Measurements from ENCODE around the gene SPRY4. TPM values are rescaled to one million over a fixed set of nuclear protein-coding genes. Genes with fewer than 3 reads are reported as not detected.
"Not testable (repeated sequence)": the region's sequence is repeated elsewhere in the genome, so short reads cannot be mapped to it uniquely, and the experiment has no call there.

The SPRY4 gene
- total RNA-seq, 2 experiments from 2014 or later = 0.79 to 1.5 TPM

- H3K4me3 Mint-ChIP-seq = peak overlapping the region; percentile 76
- ChIA-PET POLR2A (interaction anchor here (0.6 to 1.5 kb wide), 10 partner anchors 32 to 388 kb away, joined by 3 to 8 read pairs (median 4); partner anchors contain the start of genes RNF14 and SPRY4), CTCF (interaction anchor here (0.8 kb wide), 1 partner anchor 34 kb away, joined by 3 read pairs; no protein-coding TSS in a partner anchor)
- peak; percentile 88 for ATAC-seq
- peaks cover 26% of the 10 kb centered on the region for H3K4me1 Mint-ChIP-seq (ENCODE audit: low read depth)
- H3K36me3 Mint-ChIP-seq (ENCODE audit: low read depth) = peaks cover 6% of the 10 kb centered on the region
- peaks cover 24% of the 10 kb centered on the region for H3K27me3 Mint-ChIP-seq (ENCODE audit: low read depth)
- H3K27ac Mint-ChIP-seq = peak overlapping the region; percentile 92
- H3K9me3 Mint-ChIP-seq (ENCODE audit: insufficient read depth) = no peaks in the 10 kb centered on the region
- peak; percentile 93 for DNase-seq
Observed at GRCh38 chr5:142356716-142357468, 32.1 kb upstream of the SPRY4 start.

GRCh38 chr5:142356349-142356715 lies 31.5 kb upstream of the SPRY4 start:
- Mint-ChIP-seq H3K27ac (peak overlapping the region; percentile 92), H3K27me3 (ENCODE audit: low read depth) (peaks cover 24% of the 10 kb centered on the region), H3K36me3 (ENCODE audit: low read depth) (peaks cover 6% of the 10 kb centered on the region), H3K4me3 (peak overlapping the region; percentile 76), H3K9me3 (ENCODE audit: insufficient read depth) (no peaks in the 10 kb centered on the region), H3K4me1 (ENCODE audit: low read depth) (peaks cover 26% of the 10 kb centered on the region)
- ChIA-PET CTCF (no interaction called here), POLR2A (interaction anchor here (0.5 to 1.5 kb wide), 5 partner anchors 32 to 387 kb away, joined by 3 to 5 read pairs (median 3); partner anchors contain the start of genes RNF14 and SPRY4)
- ATAC-seq = no peak
- DNase-seq = no peak

- ATAC-seq = no peak
- ChIA-PET CTCF (interaction anchor here (0.7 to 0.8 kb wide), 2 partner anchors 28 to 34 kb away, joined by 3 read pairs; partner anchors contain the start of gene SPRY4), POLR2A (no interaction called here)
- H3K27ac Mint-ChIP-seq = no peak overlapping the region
- peaks cover 14% of the 10 kb centered on the region for H3K27me3 Mint-ChIP-seq (ENCODE audit: low read depth)
- no peaks in the 10 kb centered on the region for H3K9me3 Mint-ChIP-seq (ENCODE audit: insufficient read depth)
- peaks cover 6% of the 10 kb centered on the region for H3K36me3 Mint-ChIP-seq (ENCODE audit: low read depth)
- no peak for DNase-seq
- H3K4me3 Mint-ChIP-seq = no peak overlapping the region
- H3K4me1 Mint-ChIP-seq (ENCODE audit: low read depth) = peaks cover 17% of the 10 kb centered on the region
Observed at GRCh38 chr5:142353071-142353472, 28.3 kb upstream of the SPRY4 start.

GRCh38 chr5:142350021-142350420 lies 25.2 kb upstream of the SPRY4 start:
- DNase-seq (no peak), ATAC-seq (no peak)
- Mint-ChIP-seq H3K4me3 (no peak overlapping the region), H3K4me1 (ENCODE audit: low read depth) (no peaks in the 10 kb centered on the region), H3K9me3 (ENCODE audit: insufficient read depth) (peaks cover 8% of the 10 kb centered on the region), H3K36me3 (ENCODE audit: low read depth) (no peaks in the 10 kb centered on the region), H3K27ac (no peak overlapping the region), H3K27me3 (ENCODE audit: low read depth) (peaks cover 10% of the 10 kb centered on the region)
- POLR2A ChIA-PET = no interaction called here
- CTCF ChIA-PET = no interaction called here

GRCh38 chr5:142346706-142347105 lies 21.9 kb upstream of the SPRY4 start:
- POLR2A ChIA-PET = no interaction called here
- no peaks in the 10 kb centered on the region for H3K4me1 Mint-ChIP-seq (ENCODE audit: low read depth)

GRCh38 chr5:142344915-142345314 lies 20.1 kb upstream of the SPRY4 start:
- DNase-seq; ATAC-seq; H3K36me3 Mint-ChIP-seq (ENCODE audit: low read depth); H3K4me3 Mint-ChIP-seq; H3K4me1 Mint-ChIP-seq (ENCODE audit: low read depth); H3K27ac Mint-ChIP-seq; POLR2A ChIA-PET; H3K27me3 Mint-ChIP-seq (ENCODE audit: low read depth): not testable (repeated sequence)
- CTCF ChIA-PET = interaction anchor here (0.9 kb wide), 1 partner anchor 18 kb away, joined by 3 read pairs; no protein-coding TSS in a partner anchor
- peaks cover 21% of the 10 kb centered on the region for H3K9me3 Mint-ChIP-seq (ENCODE audit: insufficient read depth)

More at GRCh38 chr5:142346706-142347105, 21.9 kb upstream of the SPRY4 start:
- DNase-seq (no peak), ATAC-seq (no peak)
- Mint-ChIP-seq H3K36me3 (ENCODE audit: low read depth) (peaks cover 7% of the 10 kb centered on the region), H3K27ac (no peak overlapping the region), H3K4me3 (no peak overlapping the region), H3K9me3 (ENCODE audit: insufficient read depth) (peaks cover 21% of the 10 kb centered on the region), H3K27me3 (ENCODE audit: low read depth) (peaks cover 2% of the 10 kb centered on the region)
- CTCF ChIA-PET = no interaction called here

- no peak overlapping the region for H3K4me3 Mint-ChIP-seq
- ChIA-PET POLR2A (interaction anchor here (0.6 kb wide), 1 partner anchor 28 kb away, joined by 4 read pairs; no protein-coding TSS in a partner anchor), CTCF (no interaction called here)
- no peak overlapping the region for H3K27ac Mint-ChIP-seq
- H3K27me3 Mint-ChIP-seq (ENCODE audit: low read depth) = peaks cover 3% of the 10 kb centered on the region
- DNase-seq (no peak), ATAC-seq (no peak)
- peaks cover 21% of the 10 kb centered on the region for H3K9me3 Mint-ChIP-seq (ENCODE audit: insufficient read depth)
- peaks cover 7% of the 10 kb centered on the region for H3K36me3 Mint-ChIP-seq (ENCODE audit: low read depth)
- H3K4me1 Mint-ChIP-seq (ENCODE audit: low read depth) = no peaks in the 10 kb centered on the region
Observed at GRCh38 chr5:142343531-142343930, 18.7 kb upstream of the SPRY4 start.

GRCh38 chr5:142342128-142342981 lies 17.5 kb upstream of the SPRY4 start:
- ATAC-seq (no peak), DNase-seq (no peak)
- Mint-ChIP-seq H3K4me3 (no peak overlapping the region), H3K27me3 (ENCODE audit: low read depth) (peaks cover 3% of the 10 kb centered on the region), H3K27ac (no peak overlapping the region), H3K4me1 (ENCODE audit: low read depth) (no peaks in the 10 kb centered on the region), H3K9me3 (ENCODE audit: insufficient read depth) (peaks cover 21% of the 10 kb centered on the region), H3K36me3 (ENCODE audit: low read depth) (peaks cover 7% of the 10 kb centered on the region)
- POLR2A ChIA-PET = no interaction called here
- CTCF ChIA-PET = no interaction called here

- ATAC-seq (no peak), DNase-seq (no peak)
- no peaks in the 10 kb centered on the region for H3K4me1 Mint-ChIP-seq (ENCODE audit: low read depth)
- CTCF ChIA-PET = no interaction called here
- no peak overlapping the region for H3K27ac Mint-ChIP-seq
- H3K27me3 Mint-ChIP-seq (ENCODE audit: low read depth) = peaks cover 5% of the 10 kb centered on the region
- H3K4me3 Mint-ChIP-seq = no peak overlapping the region
- POLR2A ChIA-PET = no interaction called here
- peaks cover 14% of the 10 kb centered on the region for H3K9me3 Mint-ChIP-seq (ENCODE audit: insufficient read depth)
- H3K36me3 Mint-ChIP-seq (ENCODE audit: low read depth) = peaks cover 7% of the 10 kb centered on the region
Observed at GRCh38 chr5:142339781-142340180, 15.0 kb upstream of the SPRY4 start.

GRCh38 chr5:142334538-142334937 lies 9.7 kb upstream of the SPRY4 start:
- Mint-ChIP-seq H3K27me3 (ENCODE audit: low read depth) (peaks cover 7% of the 10 kb centered on the region), H3K27ac (no peak overlapping the region), H3K4me1 (ENCODE audit: low read depth) (no peaks in the 10 kb centered on the region), H3K4me3 (no peak overlapping the region), H3K9me3 (ENCODE audit: insufficient read depth) (no peaks in the 10 kb centered on the region), H3K36me3 (ENCODE audit: low read depth) (no peaks in the 10 kb centered on the region)
- ATAC-seq (no peak), DNase-seq (no peak)
- ChIA-PET CTCF (no interaction called here), POLR2A (no interaction called here)

- H3K4me1 Mint-ChIP-seq (ENCODE audit: low read depth); H3K27ac Mint-ChIP-seq; DNase-seq; H3K4me3 Mint-ChIP-seq; H3K9me3 Mint-ChIP-seq (ENCODE audit: insufficient read depth); H3K36me3 Mint-ChIP-seq (ENCODE audit: low read depth); POLR2A ChIA-PET; ATAC-seq: not testable (repeated sequence)
- peaks cover 10% of the 10 kb centered on the region for H3K27me3 Mint-ChIP-seq (ENCODE audit: low read depth)
- CTCF ChIA-PET = interaction anchor here (0.6 kb wide), 1 partner anchor 159 kb away, joined by 5 read pairs; no protein-coding TSS in a partner anchor
Observed at GRCh38 chr5:142333749-142334148, 8.9 kb upstream of the SPRY4 start.

GRCh38 chr5:142330444-142330843 lies 5.6 kb upstream of the SPRY4 start:
- no peaks in the 10 kb centered on the region for H3K36me3 Mint-ChIP-seq (ENCODE audit: low read depth)
- no peak for DNase-seq
- ATAC-seq = no peak
- ChIA-PET CTCF (interaction anchor here (1.8 kb wide), 1 partner anchor 10 kb away, joined by 4 read pairs; no protein-coding TSS in a partner anchor), POLR2A (no interaction called here)
- H3K4me1 Mint-ChIP-seq (ENCODE audit: low read depth) = peaks cover 17% of the 10 kb centered on the region
- no peaks in the 10 kb centered on the region for H3K9me3 Mint-ChIP-seq (ENCODE audit: insufficient read depth)
- H3K27ac Mint-ChIP-seq = no peak overlapping the region
- no peak overlapping the region for H3K4me3 Mint-ChIP-seq
- peaks cover 24% of the 10 kb centered on the region for H3K27me3 Mint-ChIP-seq (ENCODE audit: low read depth)
